H1 (cell line): ENCODE data around the gene C5orf58. TPM values are rescaled to one million over a fixed set of nuclear protein-coding genes. Genes with fewer than 3 reads are reported as not detected.

Source experiments
- GTF2F1 ChIP-seq: IDR thresholded peaks from 2 replicates; pipeline ENCODE4 v1.6.1; 2012; ENCODE audit warnings: low read depth, low read length, improper control_type of control experiment, borderline replicate concordance
- polyA plus RNA-seq, 7 experiments: library from polyadenylated mRNA; depleted of rRNA in 3 of 7; stranded (reverse) in 5 of 7; unstranded in 2 of 7; fragments of >200 nt in 5 of 7; fragments of 200-250 nt in 2 of 7; gene quantifications; 1 replicate in 5 of 7; 2 replicates in 1 of 7; 4 replicates in 1 of 7; pipeline versions ENCODE4 v1.2.1 to v1.2.3, GENCODE V29; 2011 to 2013; ENCODE audit warnings: missing spikeins in 2 of 7, mixed read lengths in 2 of 7
- total RNA-seq: library from RNA; stranded (reverse); fragmentation: NEBNext Ultra II Directional; extraction: Animal tissue kit (Norgen Biotek cat#: 25700); gene quantifications from 2 replicates; pipeline ENCODE4 v1.2.1, GENCODE V29; 2021

C5orf58 gene
- total and polyA plus RNA-seq, 2 of the 8 experiments (the other 6 are each of a cell fraction or from before 2014, with no cell fraction given), result 0.24 to 1.6 TPM

DNA sequence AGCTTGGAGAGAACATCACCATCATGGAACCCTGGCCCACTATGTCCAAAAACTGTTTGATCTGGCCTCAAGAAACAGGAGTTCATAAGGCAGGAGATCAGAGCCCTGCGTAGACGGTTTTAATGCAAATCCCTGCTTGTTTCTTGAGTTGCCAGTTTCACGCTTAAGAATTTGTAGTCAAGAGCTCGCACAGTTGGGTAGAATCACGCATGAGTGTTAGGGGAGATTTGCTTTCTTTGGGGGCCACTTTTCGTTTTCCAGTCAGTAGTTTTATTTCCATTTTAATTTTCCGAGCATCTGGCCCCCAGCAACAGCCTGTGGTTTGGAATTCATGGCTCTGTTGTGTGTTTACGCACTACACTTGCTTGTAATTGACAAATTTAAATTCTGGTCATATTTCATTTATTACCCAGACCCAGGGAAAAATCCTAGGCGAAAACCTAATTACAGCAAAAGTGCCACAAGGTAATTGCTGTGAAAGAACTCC is 6.6 kb upstream of the C5orf58 start (continued):
- no peak for TF ChIP-seq GTF2F1
